A549 treated with AZD9567 at 1 μM for 4 hours (cell line): ENCODE data around the gene PRM2. TPM values are rescaled to one million over a fixed set of nuclear protein-coding genes. Genes with fewer than 3 reads are reported as not detected.

Source experiments
- total RNA-seq: library from RNA; stranded (reverse); fragments of 200-300 nt; extraction: Qiagen RNA extraction; gene quantifications from 5 replicates; pipeline ENCODE4 v1.2.3, GENCODE V29; 2022; ENCODE audit not compliant: insufficient read depth

PRM2 gene
- not detected in 5 replicates for total RNA-seq

GRCh38 chr16:11276143-11276895 is at the start of gene PRM2:
TSS of gene PRM2 (minus strand) at chr16:11276480. CDS start at chr16:11276370, 110 bp downstream.

GRCh38 chr16:11280616-11281522 is 4.6 kb upstream of the PRM2 start, which contains the start of gene PRM1:
TSS of gene PRM1 (minus strand) at chr16:11281330. CDS start at chr16:11281238, 92 bp downstream.

GRCh38 chr16:11272921-11273720 is 3.2 kb downstream of the PRM2 start, which contains the start of gene PRM3:
TSS of gene PRM3 (minus strand) at chr16:11273629. CDS start at chr16:11273595, 34 bp downstream.

GRCh38 chr16:11268921-11269375 is 7.3 kb downstream of the PRM2 start, which contains the start of gene TNP2:
TSS of gene TNP2 (minus strand) at chr16:11269325. CDS start at chr16:11269262, 63 bp downstream.

GRCh38 chr16:11255737-11256660 is 20.3 kb downstream of the PRM2 start, which contains the start of gene SOCS1:
TSS of gene SOCS1 (minus strand) at chr16:11256204. CDS start at chr16:11255478, 726 bp downstream.

Other genes starting within 250 kb of the PRM2 start
- gene SOCS1, start 20.3 kb downstream of the PRM2 start, total RNA-seq: 2.9 to 8.8 TPM (median 6.8 TPM) in 5 replicates
- gene TNP2, start 7.2 kb downstream of the PRM2 start, total RNA-seq: not detected in 5 replicates
- not detected in 5 replicates for gene PRM3, start 2.9 kb downstream of the PRM2 start, total RNA-seq
- not detected in 5 replicates for gene PRM1, start 4.8 kb upstream of the PRM2 start, total RNA-seq
- 27.2 to 33.9 TPM (median 31.7 TPM) in 5 replicates for gene RMI2, start 69.0 kb upstream of the PRM2 start, total RNA-seq